Fibroblast of gingiva (primary cell): ENCODE data around the gene FAM20C.

Source experiments
- DNase-seq: peaks from one replicate; pipeline ENCODE4 v3.0.0-alpha.2; 2011; ENCODE audit warnings: low read depth

The FAM20C gene

GRCh38 chr7:159370-160270, 32.8 kb upstream of the FAM20C start:
- DNase-seq, result no peak

- DNase-seq, result no peak
Observed at GRCh38 chr7:160958-161725, 31.2 kb upstream of the FAM20C start.

GRCh38 chr7:162632-163297, 29.6 kb upstream of the FAM20C start:
- DNase-seq, result no peak

- DNase-seq, result no peak
Observed at GRCh38 chr7:163298-163695, 29.1 kb upstream of the FAM20C start.

GRCh38 chr7:163971-164881, 28.1 kb upstream of the FAM20C start:
- DNase-seq, result no peak

DNA sequence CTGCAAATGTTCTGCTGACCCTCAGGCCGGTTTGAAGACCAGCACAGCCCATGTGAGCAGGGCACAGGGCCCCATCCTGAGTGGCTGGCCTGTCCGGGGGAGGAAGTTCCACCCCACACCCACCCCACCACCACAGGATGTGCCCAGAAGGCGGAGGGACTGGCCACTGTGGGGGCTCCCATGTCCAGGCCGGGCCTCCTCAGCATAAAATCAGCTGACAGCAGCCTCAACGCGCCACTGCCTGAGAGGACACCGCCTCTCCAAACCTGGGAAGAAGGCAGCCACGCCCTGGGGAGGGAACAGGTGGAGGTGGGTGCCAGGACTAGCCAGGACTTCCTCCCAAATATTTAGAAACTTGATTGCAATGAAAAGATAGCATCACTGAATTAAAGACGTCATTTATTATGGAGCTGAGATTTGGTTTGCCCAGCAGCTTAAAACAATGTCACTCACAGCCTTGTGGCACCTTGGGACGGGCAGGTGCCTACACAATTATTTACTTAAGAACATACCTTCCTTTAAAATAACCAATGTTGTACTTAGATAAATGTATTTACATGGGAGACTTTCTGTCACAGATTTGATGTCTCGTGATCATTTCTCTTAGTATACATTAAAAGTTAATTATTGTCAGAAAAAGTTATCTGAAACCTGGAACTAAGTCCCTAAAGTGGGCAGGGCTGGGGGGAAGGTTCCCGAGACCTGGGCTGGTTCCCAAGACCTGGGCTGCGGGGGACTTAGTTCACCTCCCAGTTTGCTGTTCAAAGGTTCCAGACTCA, 27.3 kb upstream of the FAM20C start:
- DNase-seq, result no peak

GRCh38 chr7:165661-166337, 26.6 kb upstream of the FAM20C start:
- no peak for DNase-seq

- no peak for DNase-seq
Observed at GRCh38 chr7:166338-167060, 25.9 kb upstream of the FAM20C start.

DNA sequence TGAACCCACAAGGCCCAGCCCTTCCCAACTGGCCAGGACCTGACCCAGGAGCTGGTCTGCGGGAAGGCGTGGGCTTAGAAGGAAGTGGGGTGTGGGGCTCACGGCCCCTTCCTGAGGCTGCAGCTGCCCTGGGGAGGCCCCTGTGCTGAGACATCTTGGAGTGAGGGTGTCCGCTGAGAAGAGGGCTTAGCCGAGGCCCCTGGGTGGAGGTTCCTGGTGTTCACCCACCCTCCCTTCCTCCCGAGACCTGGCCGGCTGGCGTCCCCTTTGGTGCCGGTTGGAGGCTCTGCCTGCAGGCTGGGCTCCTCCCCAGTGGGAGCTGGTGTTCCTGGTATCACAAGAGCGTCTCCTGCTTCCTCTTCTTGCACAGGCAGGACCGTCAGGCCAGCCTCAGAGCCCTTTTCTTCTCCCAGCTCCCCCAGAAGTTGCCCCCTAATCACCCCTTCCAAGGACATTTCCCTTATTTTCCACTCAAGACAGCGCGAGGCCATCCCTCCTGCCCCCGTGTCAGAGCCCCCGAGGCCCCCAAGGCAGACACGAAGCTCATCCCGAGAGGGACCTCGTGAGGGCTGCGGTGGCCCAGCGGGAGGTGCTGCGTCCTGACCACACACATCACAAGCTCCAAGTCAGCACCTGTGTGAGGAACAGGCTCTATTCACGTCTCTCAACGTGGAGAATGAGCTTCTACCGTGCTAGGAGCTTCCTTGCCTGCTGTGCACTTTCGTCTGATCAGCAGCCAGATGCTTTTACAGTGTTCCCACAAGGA, 25.1 kb upstream of the FAM20C start:
- DNase-seq, result no peak

DNA sequence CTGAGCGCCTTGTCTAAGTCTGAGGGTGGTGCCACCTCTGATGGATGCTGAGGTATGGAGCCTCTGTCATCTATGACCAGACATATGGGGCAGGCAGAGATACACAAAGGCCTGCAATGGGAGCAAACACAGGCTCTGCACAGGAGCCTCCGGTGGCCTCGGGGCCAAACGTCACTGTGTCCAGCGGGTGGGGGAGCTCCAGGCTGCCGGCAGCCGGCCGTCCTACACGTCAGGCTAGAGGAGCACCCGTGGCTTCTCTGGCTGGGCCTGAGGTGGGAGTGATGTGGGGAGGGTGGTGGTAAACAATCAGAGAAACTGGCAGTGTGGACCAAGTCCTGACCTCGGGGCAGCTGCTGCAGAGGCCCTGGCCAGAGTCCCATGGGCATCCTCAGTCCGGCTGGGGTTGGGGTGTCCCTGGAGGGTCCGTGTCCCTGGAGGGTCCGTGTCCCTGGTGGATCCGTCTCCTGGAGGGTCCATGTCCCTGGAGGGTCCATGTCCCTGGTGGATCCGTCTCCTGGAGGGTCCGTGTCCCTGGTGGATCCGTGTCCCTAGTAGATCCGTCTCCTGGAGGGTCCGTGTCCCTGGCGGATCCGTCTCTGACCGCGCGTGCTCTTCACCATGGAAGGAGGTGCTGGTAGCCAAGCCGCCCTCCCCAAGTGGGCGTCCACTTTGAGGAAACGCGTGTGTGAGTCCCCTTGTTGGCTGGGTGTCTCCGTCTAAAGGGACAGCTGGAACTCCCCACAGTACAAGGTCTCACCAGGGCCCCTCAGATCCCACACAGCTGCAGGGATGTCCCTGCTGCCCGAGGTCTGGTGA, 24.2 kb upstream of the FAM20C start:
- DNase-seq, result no peak

DNA sequence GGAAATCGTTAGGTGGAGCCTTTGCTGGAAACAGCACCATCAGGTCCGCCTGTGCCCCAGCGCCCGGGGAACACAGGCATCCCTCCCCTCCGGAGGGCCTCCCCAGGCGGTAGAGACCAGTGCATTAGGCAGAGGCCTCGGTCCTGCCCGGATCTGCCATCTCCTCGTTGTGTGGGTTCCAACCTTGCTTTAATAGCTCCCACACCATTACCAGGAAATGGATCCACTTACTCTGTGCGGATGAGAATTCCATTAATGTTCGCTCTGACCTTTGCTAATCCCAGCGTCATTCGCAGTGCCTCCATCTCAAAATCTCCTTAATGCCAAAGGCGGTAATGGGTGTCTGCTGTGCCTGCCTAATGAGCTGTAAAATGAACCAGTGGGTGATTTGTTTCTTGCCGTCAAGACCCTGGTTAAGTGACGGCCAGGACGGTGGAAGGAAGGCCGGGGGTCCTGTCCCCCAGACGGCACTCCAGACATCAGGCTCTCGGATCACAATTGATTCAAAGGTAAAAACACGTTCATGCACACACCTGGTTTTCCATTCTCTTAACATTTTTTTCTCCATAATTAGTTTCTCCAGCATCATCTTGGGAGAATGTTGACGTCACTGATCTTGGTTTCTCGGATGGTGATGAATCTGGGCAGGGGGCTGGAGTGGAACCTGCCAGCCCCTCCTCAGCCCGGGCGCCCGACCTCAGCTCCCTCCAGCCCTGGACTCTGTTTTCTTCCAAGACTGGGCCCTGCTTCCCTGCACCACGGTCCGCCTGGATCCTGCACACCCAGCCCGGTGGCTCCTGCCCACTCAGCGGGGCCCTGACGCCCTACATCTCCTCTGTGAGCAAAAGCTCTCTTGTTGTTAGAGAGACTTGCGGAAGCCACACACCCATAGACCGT, 22.8 kb upstream of the FAM20C start:
- DNase-seq, result no peak

- DNase-seq, result no peak
Observed at GRCh38 chr7:170551-171363, 21.6 kb upstream of the FAM20C start.

- DNase-seq, result no peak
Observed at GRCh38 chr7:171364-171904, 20.9 kb upstream of the FAM20C start.

DNA sequence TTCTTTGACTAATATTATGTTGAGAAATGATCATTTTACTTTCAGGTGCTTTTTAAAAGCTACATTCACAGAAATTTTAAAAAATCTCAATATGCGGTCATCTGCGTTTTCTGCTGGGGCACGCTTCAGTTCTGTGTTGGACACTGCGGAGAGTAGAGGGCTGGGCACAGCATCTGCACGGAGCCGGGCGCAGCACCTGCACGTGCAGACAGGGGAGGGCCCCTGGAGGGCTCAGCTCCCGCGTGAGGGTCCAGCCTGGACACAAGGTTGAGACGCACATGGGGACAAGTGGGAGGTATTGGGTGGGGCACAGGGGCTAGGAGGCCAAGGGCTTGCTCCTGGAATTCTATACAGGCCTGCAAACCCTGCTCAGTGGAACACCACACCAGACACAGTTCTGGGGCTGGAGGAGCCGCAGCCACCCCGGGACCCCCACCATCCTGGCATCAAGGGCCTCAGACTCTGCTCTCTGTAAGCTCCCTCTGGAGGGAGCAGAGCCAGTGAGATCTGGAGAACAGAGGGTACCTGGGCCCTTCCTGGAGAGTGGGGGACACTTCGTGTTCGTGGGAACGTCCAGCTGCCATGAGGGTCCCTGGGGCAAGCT, 20.4 kb upstream of the FAM20C start:
- DNase-seq, result no peak

GRCh38 chr7:173209-173918, 19.0 kb upstream of the FAM20C start:
- no peak for DNase-seq
